ENCODE data around the gene TALDO1. TPM values are rescaled to one million over a fixed set of nuclear protein-coding genes. Genes with fewer than 3 reads are reported as not detected.

The TALDO1 gene
- total and polyA plus RNA-seq, 7 experiments from 2014 or later: 61.4 to 272 (median 179) TPM

DNA sequence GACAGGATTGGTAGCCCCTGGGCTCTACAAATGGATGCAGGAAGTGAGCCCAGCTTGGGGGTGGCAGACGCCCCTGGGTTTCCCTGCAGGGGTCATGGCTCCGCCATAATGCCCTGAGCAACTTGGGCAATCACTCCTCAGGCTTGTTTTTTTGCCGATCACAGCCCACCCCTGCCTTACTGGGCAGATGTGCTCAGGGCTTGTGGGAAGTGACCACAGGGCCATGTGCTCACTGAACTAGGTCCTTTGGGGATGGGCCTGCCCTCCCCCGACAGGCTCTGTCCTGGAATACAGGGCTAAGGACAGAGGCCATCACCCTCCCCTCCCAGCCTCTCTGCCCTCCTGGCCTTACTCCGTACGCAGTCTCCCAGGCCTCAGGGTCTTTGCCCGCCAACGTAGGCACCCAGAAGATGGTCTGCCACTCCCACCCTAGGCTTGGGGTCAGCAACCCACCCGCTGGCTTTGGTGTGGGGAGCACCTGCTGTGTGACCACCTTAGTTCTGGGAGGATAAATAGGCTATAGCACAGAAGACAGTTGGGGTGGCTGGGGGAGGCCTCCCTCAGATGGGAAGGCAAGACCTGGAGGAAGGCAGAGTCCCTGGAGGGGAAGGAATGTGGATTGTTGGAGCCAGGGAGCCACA lies 66.3 kb downstream of the TALDO1 start:
- H3K4me1 ChIP-seq (ENCODE audit: control insufficient read depth in 2 of 2, insufficient read depth in 2 of 2, low read length in 2 of 2): peaks cover 19 to 21% of the 10 kb centered on the region in 2 donors
- Mint-ChIP-seq H3K27ac (peak overlapping the region in 4 of 9 donors; percentile 5 to 65 (median 40)), H3K4me1 (peaks cover 8 to 32% (median 26%) of the 10 kb centered on the region in 7 donors), H3K4me3 (no peak overlapping the region), H3K9me3 (peaks cover 0 to 3% (median 0%) of the 10 kb centered on the region in 11 donors), H3K27me3 (no peaks in the 10 kb centered on the region), H3K36me3 (peaks cover 0 to 14% (median 0%) of the 10 kb centered on the region in 5 donors)
- peaks cover 10 to 33% (median 12%) of the 10 kb centered on the region in 3 experiments for H3K36me3 ChIP-seq (ENCODE audit: control insufficient read depth in 2 of 3, insufficient read depth in 3 of 3, low read length in 3 of 3)
- DNase-seq (no peak), ATAC-seq (no peak)
- H3K4me3 ChIP-seq (ENCODE audit: low read length): no peak overlapping the region
- no peaks in the 10 kb centered on the region for H3K9me3 ChIP-seq (ENCODE audit: control insufficient read depth in 2 of 3, low read length in 3 of 3)
- POLR2A ChIA-PET: interaction anchor here (1.3 kb wide), 1 partner anchor 15 kb away, joined by 7 read pairs; no protein-coding TSS in a partner anchor
- H3K27ac ChIP-seq (ENCODE audit: low read depth, low read length): no peak overlapping the region
- CTCF ChIA-PET: no interaction called here
- intact Hi-C loops (cut with micrococcal nuclease): no loop called here
- H3K27me3 ChIP-seq (ENCODE audit: control insufficient read depth in 2 of 2, insufficient read depth in 2 of 2, low read length in 2 of 2): no peaks in the 10 kb centered on the region

Other genes starting within 250 kb of the TALDO1 start
- 100 to 1,000 TPM in 4 of 5 experiments, 10 to 100 TPM in 1; 98.6 to 193 (median 109) TPM for gene RNH1, start 240.2 kb upstream of the TALDO1 start, total RNA-seq
- gene RNH1, start 240.2 kb upstream of the TALDO1 start, polyA plus RNA-seq: 100 to 1,000 TPM; 156 to 243 TPM
- 10 to 100 TPM; 22.3 to 52.0 (median 31.9) TPM for gene HRAS, start 211.9 kb upstream of the TALDO1 start, total RNA-seq
- gene HRAS, start 211.9 kb upstream of the TALDO1 start, polyA plus RNA-seq: 10 to 100 TPM; 12.6 to 19.5 TPM
- 1 to 10 TPM; 2.3 to 5.1 (median 3.6) TPM for gene LRRC56, start 209.9 kb upstream of the TALDO1 start, total RNA-seq
- gene LRRC56, start 209.9 kb upstream of the TALDO1 start, polyA plus RNA-seq: 1 to 10 TPM in 1 of 2 donors, under 1 TPM in 1; 0.35 to 1.0 TPM
- 10 to 100 TPM in 2 of 5 experiments, 1 to 10 TPM in 3; 2.8 to 14.7 (median 9.6) TPM for gene LMNTD2, start 186.7 kb upstream of the TALDO1 start, total RNA-seq
- 1 to 10 TPM; 2.3 to 3.6 TPM for gene LMNTD2, start 186.7 kb upstream of the TALDO1 start, polyA plus RNA-seq
- gene RASSF7, start 186.5 kb upstream of the TALDO1 start, total RNA-seq: 10 to 100 TPM; 20.0 to 45.4 (median 35.5) TPM
- 10 to 100 TPM; 26.7 to 43.6 TPM for gene RASSF7, start 186.5 kb upstream of the TALDO1 start, polyA plus RNA-seq
- 10 to 100 TPM; 47.3 to 55.2 (median 49.4) TPM for gene PHRF1, start 171.0 kb upstream of the TALDO1 start, total RNA-seq
- gene PHRF1, start 171.0 kb upstream of the TALDO1 start, polyA plus RNA-seq: 10 to 100 TPM in 1 of 2 donors, 1 to 10 TPM in 1; 6.2 to 22.1 TPM
- gene IRF7, start 131.5 kb upstream of the TALDO1 start, total RNA-seq: 100 to 1,000 TPM in 1 of 5 experiments, 10 to 100 TPM in 4; 57.0 to 134 (median 64.6) TPM
- gene IRF7, start 131.5 kb upstream of the TALDO1 start, polyA plus RNA-seq: 10 to 100 TPM; 25.9 to 50.0 TPM
- gene CDHR5, start 122.5 kb upstream of the TALDO1 start, total RNA-seq: not detected
- not detected for gene CDHR5, start 122.5 kb upstream of the TALDO1 start, polyA plus RNA-seq
- not detected for gene SCT, start 120.3 kb upstream of the TALDO1 start, total RNA-seq
- not detected for gene SCT, start 120.3 kb upstream of the TALDO1 start, polyA plus RNA-seq
- gene DRD4, start 110.2 kb upstream of the TALDO1 start, total RNA-seq: 1 to 10 TPM in 2 of 5 experiments, under 1 TPM in 3; 0.27 to 1.9 (median 0.75) TPM
- gene DRD4, start 110.2 kb upstream of the TALDO1 start, polyA plus RNA-seq: not detected
- gene DEAF1, start 52.2 kb upstream of the TALDO1 start, total RNA-seq: 100 to 1,000 TPM in 1 of 5 experiments, 10 to 100 TPM in 4; 44.5 to 117 (median 54.2) TPM
- gene DEAF1, start 52.2 kb upstream of the TALDO1 start, polyA plus RNA-seq: 10 to 100 TPM; 33.0 to 71.8 TPM
- 10 to 100 TPM; 26.2 to 44.3 (median 40.4) TPM for gene TMEM80, start 51.6 kb upstream of the TALDO1 start, total RNA-seq
- gene TMEM80, start 51.6 kb upstream of the TALDO1 start, polyA plus RNA-seq: 10 to 100 TPM; 31.4 to 37.8 TPM
- gene EPS8L2, start 41.2 kb upstream of the TALDO1 start, total RNA-seq: 10 to 100 TPM in 3 of 5 experiments, 1 to 10 TPM in 2; 7.2 to 16.6 (median 10.9) TPM
- gene EPS8L2, start 41.2 kb upstream of the TALDO1 start, polyA plus RNA-seq: 1 to 10 TPM; 4.5 to 4.6 TPM
- 10 to 100 TPM; 37.8 to 59.2 (median 52.9) TPM for gene GATD1, start 30.0 kb downstream of the TALDO1 start, total RNA-seq
- gene GATD1, start 30.0 kb downstream of the TALDO1 start, polyA plus RNA-seq: 10 to 100 TPM in 1 of 2 donors, 1 to 10 TPM in 1; 8.1 to 17.8 TPM
- gene CEND1, start 42.6 kb downstream of the TALDO1 start, total RNA-seq: 1 to 10 TPM in 1 of 5 experiments, not detected in 4; 2.3 TPM
- gene CEND1, start 42.6 kb downstream of the TALDO1 start, polyA plus RNA-seq: not detected
- gene SLC25A22, start 50.8 kb downstream of the TALDO1 start, total RNA-seq: 10 to 100 TPM; 17.4 to 58.4 (median 21.3) TPM
- 10 to 100 TPM in 1 of 2 donors, 1 to 10 TPM in 1; 6.4 to 11.1 TPM for gene SLC25A22, start 50.8 kb downstream of the TALDO1 start, polyA plus RNA-seq
- gene PIDD1, start 57.8 kb downstream of the TALDO1 start, total RNA-seq: 10 to 100 TPM; 30.0 to 38.7 (median 34.1) TPM
- gene PIDD1, start 57.8 kb downstream of the TALDO1 start, polyA plus RNA-seq: 1 to 10 TPM; 4.7 to 8.3 TPM
- gene RPLP2, start 62.5 kb downstream of the TALDO1 start, total RNA-seq: 1,000 to 10,000 TPM; 2,266 to 5,944 (median 5,497) TPM
- gene RPLP2, start 62.5 kb downstream of the TALDO1 start, polyA plus RNA-seq: 1,000 to 10,000 TPM; 3,734 to 4,844 TPM
- gene PNPLA2, start 71.5 kb downstream of the TALDO1 start, total RNA-seq: 100 to 1,000 TPM in 4 of 5 experiments, 10 to 100 TPM in 1; 60.1 to 237 (median 205) TPM
- 10 to 100 TPM; 26.0 to 40.4 TPM for gene PNPLA2, start 71.5 kb downstream of the TALDO1 start, polyA plus RNA-seq
- 1 to 10 TPM in 3 of 5 experiments, under 1 TPM in 1, not detected in 1; 0.62 to 3.9 (median 2.0) TPM for gene CRACR2B, start 80.5 kb downstream of the TALDO1 start, total RNA-seq
- not detected for gene CRACR2B, start 80.5 kb downstream of the TALDO1 start, polyA plus RNA-seq
- gene CD151, start 85.5 kb downstream of the TALDO1 start, total RNA-seq: 10 to 100 TPM in 3 of 5 experiments, 1 to 10 TPM in 2; 6.6 to 62.9 (median 18.5) TPM
- 1 to 10 TPM; 4.0 to 7.2 TPM for gene CD151, start 85.5 kb downstream of the TALDO1 start, polyA plus RNA-seq
- 10 to 100 TPM; 31.2 to 93.3 (median 44.9) TPM for gene POLR2L, start 95.1 kb downstream of the TALDO1 start, total RNA-seq
- 10 to 100 TPM; 55.9 to 83.1 TPM for gene POLR2L, start 95.1 kb downstream of the TALDO1 start, polyA plus RNA-seq
- gene TSPAN4, start 95.4 kb downstream of the TALDO1 start, total RNA-seq: 10 to 100 TPM in 1 of 5 experiments, 1 to 10 TPM in 4; 4.8 to 12.6 (median 6.6) TPM
- gene TSPAN4, start 95.4 kb downstream of the TALDO1 start, polyA plus RNA-seq: 1 to 10 TPM; 4.1 to 4.7 TPM
- gene CHID1, start 163.3 kb downstream of the TALDO1 start, total RNA-seq: 10 to 100 TPM; 30.8 to 56.3 (median 53.0) TPM
- 10 to 100 TPM; 57.5 to 61.0 TPM for gene CHID1, start 163.3 kb downstream of the TALDO1 start, polyA plus RNA-seq
- 10 to 100 TPM; 70.1 to 93.3 (median 86.4) TPM for gene AP2A2, start 178.4 kb downstream of the TALDO1 start, total RNA-seq
- gene AP2A2, start 178.4 kb downstream of the TALDO1 start, polyA plus RNA-seq: 10 to 100 TPM in 1 of 2 donors, 1 to 10 TPM in 1; 8.7 to 10.7 TPM

Data from naive thymus-derived CD4-positive, alpha-beta T cell (primary cell).